GM12801 (cell line): ENCODE data around the gene NCAM2.

Experiments
- CTCF ChIP-seq: IDR thresholded peaks from one replicate; pipeline ENCODE4 v1.5.1; 2011; ENCODE audit warnings: control low read depth; ENCODE audit not compliant: insufficient read length; ENCODE audit errors: extremely low read depth

The NCAM2 gene

DNA sequence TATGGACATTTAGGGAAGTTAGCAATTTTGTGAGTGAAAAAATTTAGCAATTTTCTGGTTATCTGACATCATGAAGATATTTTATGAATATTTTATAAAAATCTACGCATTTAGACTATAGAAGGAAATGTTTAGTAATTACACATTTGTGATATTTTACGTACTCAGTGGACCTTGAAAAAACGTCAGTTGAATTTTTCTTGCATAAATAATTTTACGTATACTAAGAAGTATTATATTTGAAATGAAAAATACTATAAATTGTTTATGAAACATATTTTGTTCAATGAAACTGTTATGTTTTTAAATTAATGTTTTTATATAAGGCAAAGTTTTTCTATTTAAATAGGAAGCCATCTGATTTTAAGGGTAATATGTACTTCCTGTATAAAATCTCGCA lies 462.8 kb downstream of the NCAM2 start:
- no peak for TF ChIP-seq CTCF

GRCh38 chr21:21463456-21463855 lies 465.2 kb downstream of the NCAM2 start:
- TF ChIP-seq CTCF, result no peak

- no peak for TF ChIP-seq CTCF
Observed at GRCh38 chr21:21464684-21465083, 466.5 kb downstream of the NCAM2 start.

DNA sequence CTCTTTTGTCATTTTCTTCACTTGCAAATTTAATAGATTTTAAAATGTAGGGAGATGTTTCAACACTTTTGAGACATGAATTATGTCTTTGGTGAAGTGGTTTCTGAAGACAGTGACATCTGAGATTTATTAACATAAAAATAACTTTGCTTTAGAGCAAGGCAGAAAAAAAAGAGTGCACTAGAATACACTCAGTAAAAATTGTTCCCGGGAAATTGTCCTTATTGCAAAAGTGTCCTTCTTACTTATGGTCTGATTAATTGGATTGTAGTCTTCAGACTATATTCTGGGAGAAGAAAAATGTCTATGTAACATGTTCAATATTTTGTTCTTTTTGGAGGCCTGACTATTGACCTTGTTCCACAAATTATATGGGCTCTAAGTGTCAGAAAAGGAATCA lies 468.5 kb downstream of the NCAM2 start:
- no peak for TF ChIP-seq CTCF

DNA sequence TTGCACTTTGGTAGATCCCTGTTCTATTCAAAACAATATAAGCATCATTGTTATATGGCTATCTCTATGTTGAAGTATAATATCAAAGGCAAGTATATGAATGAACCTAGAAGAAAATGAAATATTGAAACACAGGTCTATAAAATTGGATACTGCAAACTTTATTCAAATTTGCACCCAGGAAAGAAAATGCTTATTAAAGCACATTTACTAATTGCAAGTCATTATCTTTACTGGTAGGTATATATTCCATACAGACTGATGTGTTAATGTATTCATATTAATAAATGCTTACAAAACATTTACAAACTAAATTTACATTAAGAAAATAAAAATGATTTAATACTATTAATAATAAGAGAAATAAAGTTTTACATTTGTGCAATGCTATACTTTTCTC lies 469.8 kb downstream of the NCAM2 start:
- TF ChIP-seq CTCF, result no peak

- TF ChIP-seq CTCF, result no peak
Observed at GRCh38 chr21:21481239-21481638, 483.0 kb downstream of the NCAM2 start.

DNA sequence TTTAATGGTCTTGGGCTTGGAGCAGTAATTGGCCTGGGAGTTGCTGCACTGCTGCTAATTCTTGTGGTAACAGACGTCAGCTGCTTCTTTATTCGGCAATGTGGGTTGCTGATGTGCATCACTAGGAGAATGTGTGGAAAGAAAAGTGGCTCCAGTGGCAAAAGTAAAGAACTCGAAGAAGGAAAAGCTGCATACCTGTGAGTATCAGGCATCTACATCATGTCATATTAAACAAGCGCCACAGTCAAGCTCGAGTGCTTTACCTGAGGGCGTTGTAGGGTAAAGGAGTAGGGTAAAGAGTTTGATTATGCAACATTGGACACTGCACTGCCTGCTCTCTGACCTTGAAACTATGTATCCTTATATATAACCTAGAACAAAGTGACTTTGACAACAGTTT lies 510.6 kb downstream of the NCAM2 start:
- TF ChIP-seq CTCF, result no peak

DNA sequence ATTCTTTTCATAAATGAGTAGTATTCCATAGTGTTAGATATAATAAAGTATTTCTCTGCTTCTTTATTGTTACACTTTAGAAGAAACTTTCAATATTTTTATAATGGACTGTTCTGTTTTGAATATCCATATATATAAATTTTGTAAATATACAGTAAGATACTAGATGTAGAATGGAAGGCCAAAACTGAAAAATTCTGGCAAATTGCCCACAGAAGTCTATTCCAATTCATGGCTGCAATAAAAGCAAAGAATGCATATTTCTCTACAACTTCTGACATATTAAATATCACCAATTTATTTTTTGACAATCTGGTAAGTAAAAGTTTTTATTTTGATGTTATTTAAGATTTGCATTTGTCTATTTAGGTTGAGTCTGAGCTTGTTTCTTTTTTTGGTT lies 532.5 kb downstream of the NCAM2 start:
- no peak for TF ChIP-seq CTCF
